Measurements from ENCODE around the gene FKBP9. TPM values are rescaled to one million over a fixed set of nuclear protein-coding genes. Genes with fewer than 3 reads are reported as not detected.
A peak's percentile ranks its signal among the peaks of the same experiment; 100 is the strongest.
"Not testable (repeated sequence)": the region's sequence is repeated elsewhere in the genome, so short reads cannot be mapped to it uniquely, and the experiment has no call there.

FKBP9 gene
- total RNA-seq, result 62.9 TPM

- ATAC-seq, result peak; percentile 97
Observed at GRCh38 chr7:32957326-32958045, at the start of gene FKBP9. Gene FKBP9, plus strand, starts transcription at chr7:32957440. Its CDS starts 134 bp downstream, at chr7:32957574.

- ATAC-seq, result no peak
Observed at GRCh38 chr7:32910195-32910594, 47.0 kb upstream of the FKBP9 start.

- ATAC-seq, result no peak
Observed at GRCh38 chr7:32914184-32914583, 43.1 kb upstream of the FKBP9 start.

- no peak for ATAC-seq
Observed at GRCh38 chr7:32915041-32915536, 42.2 kb upstream of the FKBP9 start.

GRCh38 chr7:32916006-32916405 is 41.2 kb upstream of the FKBP9 start:
- ATAC-seq, result no peak

- not testable (repeated sequence) for ATAC-seq
Observed at GRCh38 chr7:32916994-32917393, 40.2 kb upstream of the FKBP9 start.

- no peak for ATAC-seq
Observed at GRCh38 chr7:32921896-32922295, 35.3 kb upstream of the FKBP9 start.

GRCh38 chr7:32928785-32929298 is 28.4 kb upstream of the FKBP9 start:
- no peak for ATAC-seq

GRCh38 chr7:32929430-32930143 is 27.7 kb upstream of the FKBP9 start:
- no peak for ATAC-seq

GRCh38 chr7:32930378-32930777 is 26.9 kb upstream of the FKBP9 start:
- no peak for ATAC-seq

GRCh38 chr7:32935558-32935957 is 21.7 kb upstream of the FKBP9 start:
- no peak for ATAC-seq

- peak; percentile 28 for ATAC-seq
Observed at GRCh38 chr7:32936689-32937088, 20.6 kb upstream of the FKBP9 start.

- ATAC-seq, result no peak
Observed at GRCh38 chr7:32937344-32938174, 19.7 kb upstream of the FKBP9 start.

GRCh38 chr7:32941181-32941580 is 16.1 kb upstream of the FKBP9 start:
- ATAC-seq, result no peak

GRCh38 chr7:32941681-32942414 is 15.4 kb upstream of the FKBP9 start:
- ATAC-seq, result no peak

- ATAC-seq, result peak; percentile 96
Observed at GRCh38 chr7:32942415-32943251, 14.6 kb upstream of the FKBP9 start.

- no peak for ATAC-seq
Observed at GRCh38 chr7:32943252-32944030, 13.8 kb upstream of the FKBP9 start.

- ATAC-seq, result no peak
Observed at GRCh38 chr7:32947420-32947983, 9.7 kb upstream of the FKBP9 start.

GRCh38 chr7:32948202-32948601 is 9.0 kb upstream of the FKBP9 start:
- no peak for ATAC-seq

GRCh38 chr7:32952876-32953275 is 4.4 kb upstream of the FKBP9 start:
- no peak for ATAC-seq

Measured in esophagus mucosa (tissue), 1 donor.